A673 (cell line): ENCODE results near the gene RIPOR2. TPM values are rescaled to one million over a fixed set of nuclear protein-coding genes. Genes with fewer than 3 reads are reported as not detected.

Source experiments
- BruUV-seq: library from RNA; stranded (reverse); fragments of 400-500 nt; replicated peaks from 2 replicates; lab custom pipeline; 2021; lab: Mats Ljungman, UMichigan
- CTCF ChIA-PET: fragments of 300-600 bp; sonication (Branson Sonifier 250); formaldehyde crosslinking; loops from one replicate; lab custom pipeline; 2022; ENCODE audit warnings: antibody characterized with exemption; lab: Charles Lee
- POLR2A ChIA-PET: fragments of 300-600 bp; sonication (Branson Sonifier 250); formaldehyde crosslinking; loops from one replicate; lab custom pipeline; 2022; ENCODE audit warnings: antibody characterized with exemption; ENCODE audit not compliant: low non-redundant PET; lab: Charles Lee
- DNase-seq: peaks from one replicate; pipeline ENCODE4 v3.0.0-alpha.2; 2015; ENCODE audit warnings: low spot score
- H3K27ac ChIP-seq: fragments of 200-600 bp; sonication (generic); 2 replicates; pipeline ENCODE4 v1.5.1; 2016; ENCODE audit warnings: mixed run types, low read depth, mild to moderate bottlenecking, mixed read lengths, antibody characterized with exemption, low read length; ENCODE audit not compliant: poor library complexity, severe bottlenecking
- H3K27me3 ChIP-seq: fragments of 200-600 bp; sonication (generic); replicated peaks from 2 replicates; pipeline ENCODE4 v1.6.1; 2017; ENCODE audit warnings: mixed run types, low read depth, mild to moderate bottlenecking, mixed read lengths, antibody characterized with exemption, low read length; ENCODE audit not compliant: insufficient read depth, poor library complexity
- H3K36me3 ChIP-seq: fragments of 200-600 bp; sonication (generic); 2 replicates; pipeline ENCODE4 v1.6.1; 2016; ENCODE audit warnings: mixed run types, mild to moderate bottlenecking, mixed read lengths, antibody characterized with exemption, low read length; ENCODE audit not compliant: insufficient read depth, poor library complexity, severe bottlenecking
- H3K4me1 ChIP-seq: fragments of 200-600 bp; sonication (generic); 2 replicates; pipeline ENCODE4 v1.6.1; 2017; ENCODE audit warnings: mixed run types, mild to moderate bottlenecking, mixed read lengths, antibody characterized with exemption, low read length; ENCODE audit not compliant: insufficient read depth, poor library complexity, severe bottlenecking
- H3K4me3 ChIP-seq: fragments of 200-600 bp; sonication (generic); 2 replicates; pipeline ENCODE4 v1.5.1; 2016; ENCODE audit warnings: low read depth, mixed run types, mild to moderate bottlenecking, mixed read lengths, low read length; ENCODE audit not compliant: poor library complexity, severe bottlenecking
- H3K9me3 ChIP-seq: fragments of 200-600 bp; sonication (generic); 2 replicates; pipeline ENCODE4 v1.6.1; 2016; ENCODE audit warnings: mixed run types, low read depth, mild to moderate bottlenecking, mixed read lengths, antibody characterized with exemption, low read length; ENCODE audit not compliant: poor library complexity, severe bottlenecking
- EZH2 ChIP-seq: fragments of 200-600 bp; sonication (generic); IDR thresholded peaks from 2 replicates; pipeline ENCODE4 v1.6.1; 2017; ENCODE audit warnings: borderline replicate concordance, low read depth, mild to moderate bottlenecking, mixed read lengths, antibody characterized with exemption, low read length; ENCODE audit not compliant: poor library complexity, severe bottlenecking
- intact Hi-C: fragments of 100-400 bp; cut with micrococcal nuclease; formaldehyde crosslinking; loops from one replicate; pipeline ENCODE4 v1.10.0; 2022; ENCODE audit not compliant: unreplicated experiment
- total RNA-seq: library from RNA; stranded (reverse); gene quantifications from 2 replicates; pipeline ENCODE4 v1.2.3, GENCODE V29; 2021
- TF ChIP-seq, protein P1 (sequence below): fragments of 300-800, 200-600 bp; sonication (generic); conservative IDR thresholded peaks from 2 replicates; pipeline ENCODE4 v1.5.1; 2017; ENCODE audit warnings: low read depth, mild to moderate bottlenecking, antibody characterized with exemption, low read length, moderate library complexity, mixed read lengths

RIPOR2 gene
- total RNA-seq, 1 experiment from 2014 or later, result 0.17 TPM

GRCh38 chr6:24974182-24975171 is 38.7 kb upstream of the RIPOR2 start:
- H3K27ac ChIP-seq, result no peak overlapping the region
- intact Hi-C loops, result no loop called here
- no peak for TF ChIP-seq EZH2
- TF ChIP-seq, protein P1, sequence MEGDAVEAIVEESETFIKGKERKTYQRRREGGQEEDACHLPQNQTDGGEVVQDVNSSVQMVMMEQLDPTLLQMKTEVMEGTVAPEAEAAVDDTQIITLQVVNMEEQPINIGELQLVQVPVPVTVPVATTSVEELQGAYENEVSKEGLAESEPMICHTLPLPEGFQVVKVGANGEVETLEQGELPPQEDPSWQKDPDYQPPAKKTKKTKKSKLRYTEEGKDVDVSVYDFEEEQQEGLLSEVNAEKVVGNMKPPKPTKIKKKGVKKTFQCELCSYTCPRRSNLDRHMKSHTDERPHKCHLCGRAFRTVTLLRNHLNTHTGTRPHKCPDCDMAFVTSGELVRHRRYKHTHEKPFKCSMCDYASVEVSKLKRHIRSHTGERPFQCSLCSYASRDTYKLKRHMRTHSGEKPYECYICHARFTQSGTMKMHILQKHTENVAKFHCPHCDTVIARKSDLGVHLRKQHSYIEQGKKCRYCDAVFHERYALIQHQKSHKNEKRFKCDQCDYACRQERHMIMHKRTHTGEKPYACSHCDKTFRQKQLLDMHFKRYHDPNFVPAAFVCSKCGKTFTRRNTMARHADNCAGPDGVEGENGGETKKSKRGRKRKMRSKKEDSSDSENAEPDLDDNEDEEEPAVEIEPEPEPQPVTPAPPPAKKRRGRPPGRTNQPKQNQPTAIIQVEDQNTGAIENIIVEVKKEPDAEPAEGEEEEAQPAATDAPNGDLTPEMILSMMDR, result no peak
- no peaks in the 10 kb centered on the region for H3K9me3 ChIP-seq
- no peak overlapping the region for H3K4me3 ChIP-seq
- H3K4me1 ChIP-seq, result no peaks in the 10 kb centered on the region
- no peaks in the 10 kb centered on the region for H3K27me3 ChIP-seq
- DNase-seq, result no peak
- ChIA-PET POLR2A (no interaction called here), CTCF (no interaction called here)
- BruUV-seq, result no TSS peak
- H3K36me3 ChIP-seq, result no peaks in the 10 kb centered on the region

GRCh38 chr6:24972311-24972958 is 36.7 kb upstream of the RIPOR2 start:
- ChIA-PET CTCF (no interaction called here), POLR2A (no interaction called here)

GRCh38 chr6:24971067-24971466 is 35.3 kb upstream of the RIPOR2 start:
- BruUV-seq, result no TSS peak
- CTCF ChIA-PET, result no interaction called here

More at GRCh38 chr6:24972311-24972958, 36.7 kb upstream of the RIPOR2 start:
- Histone ChIP-seq H3K9me3 (no peaks in the 10 kb centered on the region), H3K27ac (no peak overlapping the region), H3K4me3 (no peak overlapping the region), H3K4me1 (no peaks in the 10 kb centered on the region), H3K36me3 (no peaks in the 10 kb centered on the region), H3K27me3 (no peaks in the 10 kb centered on the region)
- BruUV-seq, result no TSS peak
- intact Hi-C loops, result no loop called here
- TF ChIP-seq, protein P1, result no peak
- no peak for TF ChIP-seq EZH2
- DNase-seq, result no peak

More at GRCh38 chr6:24971067-24971466, 35.3 kb upstream of the RIPOR2 start:
- intact Hi-C loops, result no loop called here
- Histone ChIP-seq H3K9me3 (no peaks in the 10 kb centered on the region), H3K27ac (no peak overlapping the region), H3K4me1 (peaks cover 4% of the 10 kb centered on the region), H3K36me3 (no peaks in the 10 kb centered on the region), H3K27me3 (no peaks in the 10 kb centered on the region), H3K4me3 (no peak overlapping the region)
- TF ChIP-seq, protein P1, result no peak
- no peak for TF ChIP-seq EZH2
- no peak for DNase-seq
- POLR2A ChIA-PET, result interaction anchor here (0.7 kb wide), 1 partner anchor 67 kb away, joined by 3 read pairs; no protein-coding TSS in a partner anchor
